ENCODE measurements around the gene RNF186.

DNA sequence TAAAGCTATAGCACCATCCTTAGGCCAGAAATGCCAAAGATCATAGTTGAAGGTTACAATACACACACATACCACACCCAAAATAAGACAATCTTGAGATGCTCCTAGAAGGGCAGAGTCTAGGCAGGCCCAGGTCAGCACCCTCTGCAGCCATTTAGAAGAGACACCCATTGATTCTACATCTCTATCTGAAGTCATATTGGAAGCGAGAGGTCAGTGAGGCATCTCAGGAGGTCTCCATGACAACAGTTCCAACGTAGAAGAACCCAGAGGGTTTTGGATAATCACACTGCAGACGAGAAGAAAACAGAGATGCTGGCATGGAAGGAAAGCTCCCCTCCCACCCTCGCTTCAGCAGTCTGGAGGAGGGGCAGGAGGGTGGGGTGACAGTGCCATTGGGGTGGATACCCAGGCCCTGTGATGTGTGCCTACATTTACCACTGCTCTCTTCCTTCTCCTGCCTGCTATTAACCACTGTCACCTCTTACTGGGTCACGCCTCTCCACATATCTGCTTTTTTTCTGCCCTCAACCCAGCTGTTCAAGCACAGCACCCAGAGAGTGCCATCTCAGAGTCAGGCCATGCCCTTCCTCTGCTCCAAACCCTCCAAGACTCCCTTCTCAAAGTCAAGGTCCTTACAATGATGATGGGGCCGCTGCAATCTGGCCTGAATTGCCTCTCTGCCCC lies 21.6 kb downstream of the RNF186 start:
- TF ChIP-seq, protein P1, sequence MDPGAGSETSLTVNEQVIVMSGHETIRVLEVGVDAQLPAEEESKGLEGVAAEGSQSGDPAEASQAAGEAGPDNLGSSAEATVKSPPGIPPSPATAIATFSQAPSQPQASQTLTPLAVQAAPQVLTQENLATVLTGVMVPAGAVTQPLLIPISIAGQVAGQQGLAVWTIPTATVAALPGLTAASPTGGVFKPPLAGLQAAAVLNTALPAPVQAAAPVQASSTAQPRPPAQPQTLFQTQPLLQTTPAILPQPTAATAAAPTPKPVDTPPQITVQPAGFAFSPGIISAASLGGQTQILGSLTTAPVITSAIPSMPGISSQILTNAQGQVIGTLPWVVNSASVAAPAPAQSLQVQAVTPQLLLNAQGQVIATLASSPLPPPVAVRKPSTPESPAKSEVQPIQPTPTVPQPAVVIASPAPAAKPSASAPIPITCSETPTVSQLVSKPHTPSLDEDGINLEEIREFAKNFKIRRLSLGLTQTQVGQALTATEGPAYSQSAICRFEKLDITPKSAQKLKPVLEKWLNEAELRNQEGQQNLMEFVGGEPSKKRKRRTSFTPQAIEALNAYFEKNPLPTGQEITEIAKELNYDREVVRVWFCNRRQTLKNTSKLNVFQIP (CRISPR knock-in tag; IDR thresholded peaks at IDR 0.05; ENCODE audit: borderline replicate concordance, low read depth) = no peak
- TF ChIP-seq ZFP30 (CRISPR knock-in tag; IDR thresholded peaks at IDR 0.05) = no peak
- no peak for TF ChIP-seq ISL1 (CRISPR knock-in tag; IDR thresholded peaks at IDR 0.05)
- TF ChIP-seq GLIS3 (CRISPR knock-in tag; IDR thresholded peaks at IDR 0.05) = no peak
- no peak for TF ChIP-seq TOX (CRISPR knock-in tag; IDR thresholded peaks at IDR 0.05; ENCODE audit: borderline replicate concordance)
- no peak for TF ChIP-seq OSR1 (CRISPR knock-in tag; IDR thresholded peaks at IDR 0.05)
- TF ChIP-seq ZFP3 (CRISPR knock-in tag; IDR thresholded peaks at IDR 0.05) = no peak
- TF ChIP-seq ESRRG (CRISPR knock-in tag; IDR thresholded peaks at IDR 0.05) = no peak
- no peak for TF ChIP-seq PATZ1 (CRISPR knock-in tag; IDR thresholded peaks at IDR 0.05; ENCODE audit: borderline replicate concordance)
- no peak for TF ChIP-seq SNAI2 (CRISPR knock-in tag; IDR thresholded peaks at IDR 0.05)
- TF ChIP-seq, protein P2, sequence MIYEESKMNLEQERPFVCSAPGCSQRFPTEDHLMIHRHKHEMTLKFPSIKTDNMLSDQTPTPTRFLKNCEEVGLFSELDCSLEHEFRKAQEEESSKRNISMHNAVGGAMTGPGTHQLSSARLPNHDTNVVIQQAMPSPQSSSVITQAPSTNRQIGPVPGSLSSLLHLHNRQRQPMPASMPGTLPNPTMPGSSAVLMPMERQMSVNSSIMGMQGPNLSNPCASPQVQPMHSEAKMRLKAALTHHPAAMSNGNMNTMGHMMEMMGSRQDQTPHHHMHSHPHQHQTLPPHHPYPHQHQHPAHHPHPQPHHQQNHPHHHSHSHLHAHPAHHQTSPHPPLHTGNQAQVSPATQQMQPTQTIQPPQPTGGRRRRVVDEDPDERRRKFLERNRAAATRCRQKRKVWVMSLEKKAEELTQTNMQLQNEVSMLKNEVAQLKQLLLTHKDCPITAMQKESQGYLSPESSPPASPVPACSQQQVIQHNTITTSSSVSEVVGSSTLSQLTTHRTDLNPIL (CRISPR knock-in tag; IDR thresholded peaks at IDR 0.05; ENCODE audit: low read depth) = no peak
- TF ChIP-seq TCF4 (CRISPR knock-in tag; IDR thresholded peaks at IDR 0.05; ENCODE audit: borderline replicate concordance) = no peak
- TF ChIP-seq BACH2 (CRISPR knock-in tag; IDR thresholded peaks at IDR 0.05; ENCODE audit: borderline replicate concordance) = no peak

Measured in SK-N-SH treated with all-trans-retinoic acid at 6 μM for 48 hours (cell line).